Eye (tissue), 1 donor: ENCODE data around the gene LCORL.
A peak's percentile ranks its signal among the peaks of the same experiment; 100 is the strongest.
"Not testable (repeated sequence)": the region's sequence is repeated elsewhere in the genome, so short reads cannot be mapped to it uniquely, and the experiment has no call there.

Source experiments
- DNase-seq: peaks from one replicate; pipeline ENCODE4 v3.0.0-alpha.2; 2015

The LCORL gene

DNA sequence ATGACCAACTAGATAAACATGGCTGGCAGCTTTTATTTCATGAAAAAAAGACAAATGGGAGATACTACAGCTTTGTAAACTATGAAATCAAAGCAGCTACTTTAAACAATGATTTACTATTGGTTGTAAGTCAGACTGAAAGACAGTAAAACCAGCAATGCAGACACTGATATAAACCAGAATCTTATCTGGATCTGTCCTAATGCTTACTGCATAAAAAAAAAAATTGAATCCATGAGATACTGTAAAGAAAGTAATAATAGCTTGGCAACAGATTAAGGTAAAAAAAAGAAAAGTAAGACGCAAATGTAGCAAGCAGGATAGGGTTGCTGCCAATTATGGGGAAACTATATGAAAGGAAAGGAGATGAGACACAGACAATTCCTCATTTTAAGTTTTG is 7.3 kb downstream of the LCORL start:
- DNase-seq, result no peak

DNA sequence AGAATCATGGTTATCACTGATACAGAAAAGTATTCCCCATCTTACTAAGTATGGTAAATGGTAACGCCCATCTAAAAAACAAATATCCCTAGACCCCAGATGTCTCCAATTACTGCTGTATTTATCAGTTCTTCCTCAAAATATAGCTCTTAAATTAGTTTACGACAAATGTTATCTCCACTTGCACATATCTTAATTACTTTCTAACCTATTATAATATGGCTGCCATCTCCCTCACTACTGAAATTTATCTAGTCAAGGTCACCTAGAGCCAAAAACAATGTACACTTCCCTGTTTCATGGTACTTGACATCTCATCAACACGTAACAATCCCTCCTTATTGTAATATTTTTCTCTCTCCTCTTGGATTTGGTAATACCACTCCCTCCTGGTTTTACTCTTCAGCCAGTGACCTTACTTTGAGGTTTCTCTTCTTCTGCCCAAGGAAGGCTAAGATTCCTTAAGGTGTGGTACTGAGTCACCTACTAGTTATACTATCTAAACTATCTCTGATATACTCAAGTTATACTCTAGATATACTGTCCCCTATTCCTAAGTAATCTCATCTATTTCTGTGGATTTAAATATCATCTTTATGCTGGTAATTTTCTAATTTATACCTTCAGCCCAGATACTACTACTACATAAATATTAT is 8.6 kb downstream of the LCORL start:
- no peak for DNase-seq

DNA sequence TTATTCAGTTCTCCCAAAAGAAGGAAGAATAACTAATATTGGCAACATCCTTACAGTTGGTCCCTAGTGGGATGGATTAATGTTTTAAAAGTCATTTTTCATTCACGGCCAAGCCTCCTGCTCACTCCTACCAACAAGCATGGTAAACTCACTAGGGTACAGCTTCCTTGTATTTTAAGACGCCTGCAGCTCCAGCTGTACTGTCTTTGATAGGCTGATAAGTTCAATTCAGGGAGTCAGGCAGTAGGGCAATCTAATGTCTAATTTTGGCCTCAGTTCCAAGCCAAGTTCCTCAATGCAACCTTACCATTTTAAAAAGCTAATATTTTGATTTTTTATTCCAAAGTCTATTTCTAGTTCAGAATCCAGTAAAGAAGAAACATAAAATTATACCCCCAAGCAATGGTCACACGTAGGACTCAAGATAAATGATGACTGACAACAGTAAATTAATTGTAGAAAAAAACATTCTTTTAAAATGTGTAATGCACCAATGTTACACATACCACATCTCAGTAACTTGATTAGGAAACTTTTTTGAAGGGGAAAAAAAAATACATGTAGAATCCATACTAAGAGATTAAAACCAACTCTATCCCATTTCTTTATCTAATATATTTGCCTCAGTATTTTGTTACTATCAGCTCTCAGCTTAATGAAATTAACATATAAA is 9.3 kb downstream of the LCORL start:
- DNase-seq, result no peak

DNA sequence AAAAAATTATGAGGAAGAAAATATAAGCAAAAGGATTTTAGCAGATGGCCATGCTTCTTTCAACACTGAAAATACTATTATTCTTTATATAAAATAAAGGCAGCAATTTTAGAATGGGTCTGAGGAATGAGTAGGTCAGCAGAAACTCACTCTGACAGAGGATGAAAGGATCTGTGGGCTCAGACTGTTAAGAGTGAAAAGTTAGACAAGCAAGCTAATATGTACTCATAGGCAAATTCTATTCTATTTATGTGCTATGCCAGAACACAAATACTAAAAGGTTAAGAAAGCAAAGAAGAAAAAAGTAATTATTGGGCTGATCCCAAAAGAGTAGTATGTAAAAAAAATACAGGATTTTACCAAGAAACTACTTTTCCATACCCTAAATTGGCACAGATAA is 13.9 kb downstream of the LCORL start:
- no peak for DNase-seq

DNA sequence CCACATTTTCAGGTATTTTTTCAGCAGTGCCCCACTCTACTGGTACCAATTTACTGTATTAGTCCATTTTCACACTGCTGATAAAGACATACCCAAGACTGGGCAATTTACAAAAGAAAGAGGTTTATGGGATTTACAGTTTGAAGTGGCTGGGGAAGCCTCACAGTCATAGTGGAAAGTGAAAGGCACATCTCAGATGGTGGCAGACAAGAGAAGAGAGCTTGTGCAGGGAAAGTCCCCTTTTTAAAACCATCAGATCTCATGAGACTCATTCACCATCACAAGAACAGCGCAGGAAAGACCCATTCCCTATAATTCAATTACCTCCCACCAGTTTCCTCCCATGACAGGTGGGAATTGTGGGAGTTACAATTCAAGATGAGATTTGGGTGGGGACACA is 15.1 kb downstream of the LCORL start:
- DNase-seq, result not testable (repeated sequence)

DNA sequence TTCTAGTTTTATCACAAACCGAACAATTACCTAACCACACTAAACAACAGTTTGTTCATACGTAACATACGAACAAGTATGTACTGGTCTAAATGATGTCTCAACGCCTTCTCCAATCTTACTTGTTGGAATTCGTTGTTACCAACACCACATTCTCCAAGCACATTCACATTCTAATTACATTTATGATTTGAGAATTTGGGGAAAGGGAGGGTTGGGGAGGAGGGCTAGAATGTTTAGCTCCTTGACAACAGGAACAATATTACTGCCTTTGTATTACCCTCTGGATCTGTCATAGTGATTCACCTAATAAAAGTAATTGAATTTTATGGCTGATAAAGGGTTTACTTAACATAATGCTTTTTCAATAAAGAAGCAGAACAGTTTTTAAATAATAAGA is 24.4 kb downstream of the LCORL start:
- DNase-seq, result no peak

DNA sequence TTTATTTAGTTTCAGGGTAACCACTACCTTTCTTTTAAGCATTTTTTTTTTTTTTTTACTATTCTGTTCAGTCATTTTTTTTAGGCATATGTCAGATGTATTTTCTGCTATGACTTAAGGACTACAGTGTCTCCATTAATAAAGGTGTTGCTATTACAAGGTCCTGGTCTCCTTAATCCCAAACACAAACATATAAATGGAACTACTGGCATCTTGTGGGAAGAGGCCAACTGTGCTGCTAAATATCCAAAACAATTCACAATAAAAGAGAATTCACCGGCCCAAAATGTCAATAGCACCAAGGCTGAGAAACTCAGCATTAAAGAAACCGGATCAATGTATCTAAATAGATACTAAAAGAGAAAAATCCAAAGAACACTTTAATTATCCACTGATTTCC is 26.4 kb downstream of the LCORL start:
- DNase-seq, result no peak

DNA sequence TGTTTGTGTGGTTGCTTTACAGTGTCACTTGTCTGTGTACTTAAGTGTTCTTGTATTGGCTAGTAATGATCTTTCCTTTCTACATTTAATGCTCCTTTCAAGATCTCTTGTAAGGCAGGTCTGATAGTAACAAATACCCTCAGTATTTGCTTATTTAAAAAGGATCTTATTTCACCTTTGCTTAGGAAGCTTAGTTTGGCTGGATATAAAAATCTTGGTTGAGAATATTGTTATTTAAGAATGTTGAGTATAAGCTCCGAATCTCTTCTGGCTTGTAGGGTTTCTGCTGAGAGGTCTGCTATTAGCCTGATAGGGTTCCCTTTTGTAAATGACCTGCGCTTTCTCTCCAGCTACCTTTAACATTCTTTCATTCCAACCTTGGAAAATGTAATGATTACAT is 35.7 kb downstream of the LCORL start:
- DNase-seq, result no peak

DNA sequence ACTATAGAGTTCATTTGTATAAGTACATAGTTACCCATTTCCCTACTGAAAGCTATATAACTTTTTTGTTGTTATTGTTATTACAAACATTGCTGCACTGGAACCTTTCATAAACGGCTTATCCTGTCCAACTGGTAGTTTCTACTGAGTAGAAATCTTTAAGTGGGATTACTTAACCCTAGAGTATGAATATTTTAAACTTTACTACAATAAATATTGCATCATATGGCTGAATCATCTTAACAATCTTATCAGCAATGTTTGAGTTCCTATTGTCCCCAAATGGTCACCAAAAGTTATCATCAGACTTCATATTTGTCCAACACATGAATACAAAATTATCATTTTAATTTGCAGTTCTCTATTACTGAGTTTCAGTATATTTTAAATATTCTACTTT is 40.5 kb downstream of the LCORL start:
- no peak for DNase-seq

DNA sequence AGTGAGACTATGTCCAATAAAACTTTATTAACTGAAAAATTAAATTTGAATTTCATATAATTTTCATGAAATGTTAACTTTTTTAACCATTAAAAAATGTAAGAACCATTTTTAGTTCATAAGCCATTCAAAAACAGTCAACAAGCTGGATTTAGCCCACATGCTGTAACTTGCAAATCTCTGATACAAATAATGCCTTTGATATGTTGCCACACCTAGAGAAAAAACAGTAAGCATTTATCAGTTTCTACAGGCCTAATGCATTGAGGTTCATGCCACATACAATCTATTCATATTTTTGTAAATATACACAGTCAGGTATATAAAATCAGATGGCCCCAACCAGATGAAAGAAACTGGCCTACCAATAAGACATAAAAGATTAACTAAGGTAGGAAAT is 52.8 kb downstream of the LCORL start:
- DNase-seq, result no peak

DNA sequence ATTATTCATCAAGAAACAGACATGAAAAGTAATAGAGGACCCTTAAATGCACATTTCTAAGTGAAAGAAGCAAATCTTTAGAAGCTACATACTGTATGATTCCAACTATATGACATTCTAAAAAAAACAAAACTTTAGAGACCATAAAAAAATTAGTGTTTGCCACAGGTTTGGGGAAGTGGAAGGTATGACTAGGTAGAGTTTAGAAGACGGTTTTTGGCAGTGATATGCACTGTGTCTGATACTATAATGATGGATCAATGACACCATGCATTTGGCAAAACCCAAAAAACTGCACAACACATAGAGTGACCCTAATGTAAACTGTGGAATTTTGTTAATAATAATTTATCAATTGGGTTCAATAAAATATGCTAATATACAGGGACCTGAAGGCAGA is 54.5 kb downstream of the LCORL start:
- DNase-seq, result no peak

DNA sequence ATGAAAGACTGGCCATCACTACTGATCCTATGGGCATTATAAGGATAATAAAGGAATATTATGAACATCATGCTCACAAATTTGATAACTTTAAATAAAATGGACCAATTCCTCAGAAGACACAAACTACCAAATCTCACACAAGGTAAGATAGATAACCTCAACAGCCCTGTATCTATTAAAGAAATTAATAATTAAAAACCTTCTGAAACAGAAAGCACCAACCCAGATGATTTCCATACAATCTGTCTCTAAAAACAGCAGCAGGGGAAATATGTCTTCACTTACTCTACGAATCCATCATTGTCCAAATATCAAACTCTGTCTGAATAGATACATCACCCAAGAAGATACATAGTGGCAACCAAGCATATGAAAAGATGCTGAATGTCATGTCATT is 55.2 kb downstream of the LCORL start:
- DNase-seq, result no peak

DNA sequence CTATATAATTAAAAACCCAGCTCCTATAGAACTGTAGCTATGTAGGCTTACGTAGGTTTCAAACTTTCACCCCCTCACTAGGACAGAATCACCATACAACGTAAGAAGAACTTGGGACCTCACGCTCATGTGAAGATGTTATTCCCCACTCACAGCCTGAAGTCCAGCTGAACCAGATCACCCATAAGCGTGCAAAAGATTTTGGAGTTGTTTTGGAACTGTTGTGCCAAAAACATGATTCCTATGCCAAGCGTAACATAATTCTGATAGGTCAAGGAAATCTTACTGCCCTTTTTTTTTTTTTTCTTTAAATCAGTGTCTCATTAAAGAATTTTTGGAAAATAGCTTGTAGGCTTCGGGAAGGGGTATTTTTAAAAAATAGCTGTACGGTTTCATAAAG is 57.0 kb downstream of the LCORL start:
- no peak for DNase-seq

DNA sequence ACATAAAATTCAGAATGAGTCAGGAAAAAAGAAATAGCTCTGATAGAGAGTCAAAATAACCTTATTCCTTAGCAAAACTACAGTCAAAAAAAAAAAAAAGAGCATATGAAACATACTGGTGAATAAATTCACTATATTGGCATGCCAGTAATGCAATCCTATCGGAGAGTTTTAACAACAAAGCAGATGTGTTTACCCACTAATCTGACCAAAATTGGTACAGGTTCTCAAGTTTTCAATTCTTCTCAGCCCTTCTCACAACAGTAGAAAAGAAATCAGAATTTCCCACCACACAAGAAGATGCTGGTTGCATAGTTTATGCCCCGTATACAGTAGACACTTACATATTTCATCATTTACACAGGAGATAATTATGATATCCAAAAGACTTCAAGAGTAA is 59.4 kb downstream of the LCORL start:
- no peak for DNase-seq

DNA sequence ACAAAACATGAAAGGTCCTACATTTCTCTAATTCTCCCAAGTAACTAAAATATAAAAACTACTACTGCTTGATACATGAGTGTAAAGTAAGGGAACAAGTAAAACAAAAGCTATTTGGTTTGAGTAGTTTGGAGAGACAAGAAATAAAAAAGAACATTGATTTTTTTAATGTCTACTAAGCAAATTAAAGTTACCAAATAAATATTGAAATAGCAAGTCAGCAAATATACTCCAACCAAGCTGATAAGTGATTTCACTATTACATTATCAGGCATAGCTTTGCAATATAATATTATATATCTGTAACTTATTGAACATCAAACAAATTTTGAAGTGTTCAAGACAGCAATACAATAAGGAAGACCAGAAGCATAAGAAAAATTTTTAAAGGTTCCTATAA is 60.3 kb downstream of the LCORL start:
- no peak for DNase-seq

DNA sequence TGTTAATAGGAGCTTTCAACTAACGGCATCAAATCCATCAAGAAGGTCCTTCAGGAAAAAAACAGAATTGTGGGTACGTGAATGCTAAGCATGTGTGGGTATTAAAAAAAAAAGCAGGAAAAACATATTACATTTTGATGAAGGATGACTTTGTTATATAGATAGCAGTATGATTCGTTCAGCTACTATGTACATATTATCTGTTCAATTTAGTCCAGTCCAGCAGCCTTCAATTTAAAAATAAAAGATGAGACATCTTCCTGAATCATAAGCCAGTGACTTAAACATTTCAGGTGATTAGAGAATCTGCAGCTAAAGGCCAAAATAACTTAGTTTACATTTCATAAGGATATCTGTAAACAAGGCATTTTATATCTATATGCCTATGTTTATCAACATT is 63.4 kb downstream of the LCORL start:
- no peak for DNase-seq

DNA sequence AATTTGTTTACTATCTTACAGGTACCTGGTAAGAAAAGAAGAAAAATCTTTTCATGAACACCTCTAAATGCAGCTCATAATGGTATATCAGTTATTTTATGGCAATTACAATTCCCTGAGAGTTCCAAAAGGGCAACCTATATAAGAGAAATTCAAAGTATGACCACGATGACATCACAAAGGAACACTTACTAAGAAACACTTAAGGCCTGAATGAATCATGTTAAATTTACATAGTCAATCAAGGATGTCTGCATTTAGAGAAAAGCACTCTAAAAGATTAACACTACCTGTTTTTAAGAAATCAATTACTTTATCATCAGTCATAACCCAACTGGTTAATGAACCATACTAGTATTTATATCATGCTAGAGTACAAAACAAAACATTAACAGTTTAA is 63.9 kb downstream of the LCORL start:
- DNase-seq, result no peak

DNA sequence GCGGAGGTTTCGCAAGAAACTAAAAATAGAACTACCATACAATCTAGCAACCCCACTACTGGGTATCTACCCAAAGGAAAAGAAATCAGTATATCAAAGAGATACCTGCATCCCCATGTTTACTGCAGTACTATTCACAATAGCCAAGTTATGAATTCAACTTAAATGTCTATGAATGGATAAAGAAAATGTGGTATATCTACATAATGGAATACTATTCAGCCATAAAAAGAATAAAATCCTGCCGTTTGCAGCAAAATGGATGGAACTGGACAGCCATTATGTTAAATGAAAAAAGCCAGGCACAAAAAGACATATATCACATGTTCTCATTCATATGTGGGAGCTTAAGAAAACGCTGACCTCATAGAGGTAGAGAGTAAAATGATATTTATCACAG is 65.3 kb downstream of the LCORL start:
- no peak for DNase-seq

DNA sequence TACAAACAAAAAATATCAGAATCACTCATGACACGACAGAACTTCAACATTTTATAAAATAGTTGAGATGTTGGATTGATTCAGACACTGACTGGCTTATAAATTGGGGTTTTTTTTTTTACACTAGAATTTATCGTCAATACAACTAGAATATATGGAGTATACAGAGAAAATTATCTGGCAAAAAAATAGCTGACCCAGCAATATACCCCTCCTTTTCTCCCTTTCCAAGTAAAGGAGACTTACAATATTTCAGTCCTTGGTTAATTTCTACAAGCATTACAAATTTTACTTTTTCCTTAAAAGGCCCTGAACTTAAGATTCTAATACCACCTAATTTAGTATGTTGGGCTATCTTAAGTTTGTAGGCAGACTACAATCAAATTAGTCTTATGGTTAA is 76.3 kb downstream of the LCORL start:
- DNase-seq, result no peak

DNA sequence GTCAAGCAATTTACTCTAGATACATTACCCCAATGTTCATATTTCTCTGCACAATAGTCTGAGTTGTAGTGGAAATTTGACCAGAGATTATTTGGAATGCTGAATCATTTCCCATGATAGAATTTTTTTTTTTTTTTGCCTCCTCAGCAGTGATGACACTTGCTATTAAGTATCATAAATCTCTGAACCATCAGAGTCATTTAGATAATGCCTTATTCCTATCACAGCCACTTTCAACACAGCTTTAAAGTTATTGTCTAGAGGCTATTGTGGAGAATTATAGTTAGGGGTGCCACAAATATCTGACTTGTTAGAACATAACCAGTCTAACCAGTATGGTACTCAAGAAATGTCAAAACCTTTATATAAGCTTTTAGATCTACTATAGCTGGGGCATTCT is 79.8 kb downstream of the LCORL start:
- DNase-seq, result no peak

DNA sequence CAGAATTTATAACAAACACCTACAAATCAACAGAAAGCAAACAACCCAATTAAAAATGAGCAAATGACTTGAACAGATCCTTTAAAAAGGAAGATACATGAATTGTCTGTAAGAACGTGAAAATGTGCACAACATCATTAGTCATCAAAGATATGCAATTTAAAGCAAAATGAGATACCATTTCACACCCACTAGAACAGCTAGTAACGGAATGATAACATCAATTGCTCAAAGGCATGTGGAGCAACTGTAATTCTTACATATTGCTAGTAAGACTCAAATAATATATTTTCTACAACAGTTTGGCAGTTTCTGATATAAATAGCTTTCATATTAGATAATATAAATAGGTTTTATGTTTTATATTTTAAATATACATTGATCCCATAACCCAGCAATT is 82.5 kb downstream of the LCORL start:
- DNase-seq, result no peak

DNA sequence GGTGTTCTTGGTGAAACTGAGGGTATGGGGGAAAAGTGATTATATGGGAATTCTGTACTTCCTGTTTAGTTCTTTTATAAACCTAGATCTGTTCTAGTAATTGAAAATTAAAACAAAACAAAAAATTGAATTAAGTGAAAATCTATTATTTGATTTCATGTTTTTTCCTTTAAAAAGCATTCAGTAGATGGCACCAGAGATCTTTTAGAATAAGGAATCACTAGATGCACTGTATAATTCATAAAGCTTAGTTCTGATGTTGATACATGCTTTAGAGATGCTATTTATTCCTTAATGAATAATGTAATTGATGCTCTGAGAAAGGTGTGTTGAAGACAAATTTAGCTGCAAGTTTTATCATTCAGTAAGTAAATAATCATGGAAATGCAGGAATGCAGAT is 87.3 kb downstream of the LCORL start:
- no peak for DNase-seq

DNA sequence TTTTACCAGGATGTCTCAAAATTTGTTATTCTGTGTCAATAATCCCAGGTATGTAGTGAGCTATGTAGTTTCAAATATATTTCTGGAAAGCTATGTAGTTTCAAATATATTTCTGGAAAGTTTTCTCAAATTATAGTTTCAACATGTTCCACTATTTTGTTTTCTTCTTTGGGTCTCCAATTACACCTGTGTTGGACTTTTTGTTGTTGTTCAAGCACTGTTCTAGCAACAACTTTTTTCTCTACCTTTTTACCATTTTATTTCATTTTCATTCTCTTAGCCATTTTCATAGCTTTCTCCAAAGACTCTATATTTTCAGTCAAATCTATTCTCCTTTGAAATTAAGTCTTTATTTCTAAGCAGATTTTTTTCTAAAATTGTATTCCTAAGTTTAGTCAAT is 88.4 kb downstream of the LCORL start:
- DNase-seq, result peak; percentile 8

DNA sequence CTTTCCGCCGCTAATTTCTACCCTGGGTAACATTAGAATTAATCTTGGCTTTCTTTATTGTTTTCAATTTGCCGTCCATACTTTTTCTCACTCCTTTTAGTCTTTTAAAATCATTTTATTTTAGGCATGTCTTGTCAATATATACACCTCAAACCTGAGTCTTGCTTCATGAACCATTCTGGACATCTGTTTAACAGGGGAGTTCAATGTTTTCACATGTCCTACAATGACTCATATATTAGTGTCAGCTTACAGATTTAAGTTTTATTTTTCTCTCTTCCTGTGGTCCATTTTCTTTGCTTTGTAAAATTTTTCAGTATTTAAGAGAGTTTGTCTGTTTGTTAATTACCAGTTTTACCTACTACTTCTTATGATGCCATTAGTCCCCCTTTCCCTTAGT is 89.5 kb downstream of the LCORL start:
- DNase-seq, result no peak

DNA sequence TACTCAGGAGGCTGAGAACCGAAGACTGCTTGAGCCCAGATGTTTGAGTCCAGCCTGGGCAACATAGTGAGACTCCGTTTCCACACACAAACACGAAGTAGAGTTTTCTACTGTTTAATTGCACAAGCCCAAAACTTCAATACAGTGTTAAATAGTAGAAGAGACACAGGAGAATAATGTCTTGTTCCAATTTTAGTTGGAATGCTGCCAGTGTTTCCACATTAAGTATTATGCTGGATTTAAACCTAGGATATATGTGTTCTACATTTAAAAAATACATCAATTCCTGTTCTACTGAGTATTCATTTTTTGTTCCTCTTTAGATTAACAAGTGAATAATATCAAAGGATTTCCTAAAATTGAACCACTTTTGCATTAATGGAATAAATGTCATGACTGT is 91.3 kb downstream of the LCORL start:
- no peak for DNase-seq
